HepG2 (cell line): ENCODE data around the gene RHBDL3. TPM values are rescaled to one million over a fixed set of nuclear protein-coding genes. Genes with fewer than 3 reads are reported as not detected.

Source experiments
- ARNT2 ChIP-seq: sonication (generic); formaldehyde crosslinking; IDR thresholded peaks from 2 replicates; pipeline ENCODE4 v1.8.0; 2022; ENCODE audit warnings: mild to moderate bottlenecking, low read depth, missing genetic modification reagents, moderate library complexity
- FOXK1 ChIP-seq: sonication (generic); formaldehyde crosslinking; IDR thresholded peaks from 2 replicates; pipeline ENCODE4 v1.4.0; 2020; ENCODE audit warnings: low read depth, missing genetic modification reagents, borderline replicate concordance
- GTF2F1 ChIP-seq: fragments of 150-350 bp; IDR thresholded peaks from 2 replicates; pipeline ENCODE4 v1.6.1; 2014; ENCODE audit warnings: low read length
- ISL2 ChIP-seq: sonication (generic); formaldehyde crosslinking; IDR thresholded peaks from 2 replicates; pipeline ENCODE4 v1.5.0; 2020; ENCODE audit warnings: missing genetic modification reagents
- JARID2 ChIP-seq: sonication (generic); formaldehyde crosslinking; IDR thresholded peaks from 2 replicates; pipeline ENCODE4 v1.8.1; 2023; ENCODE audit warnings: missing genetic modification reagents, inconsistent platforms; ENCODE audit not compliant: insufficient replicate concordance
- MYPOP ChIP-seq: sonication (generic); formaldehyde crosslinking; IDR thresholded peaks from 2 replicates; pipeline ENCODE4 v1.8.1; 2023; ENCODE audit warnings: mild to moderate bottlenecking, moderate library complexity, missing genetic modification reagents
- REPIN1 ChIP-seq: sonication (generic); formaldehyde crosslinking; IDR thresholded peaks from 2 replicates; pipeline ENCODE4 v1.8.0; 2022; ENCODE audit warnings: missing genetic modification reagents, low read depth, mild to moderate bottlenecking, borderline replicate concordance
- SP2 ChIP-seq: sonication (generic); formaldehyde crosslinking; IDR thresholded peaks from 2 replicates; pipeline ENCODE4 v1.5.1; 2020; ENCODE audit warnings: mild to moderate bottlenecking, missing genetic modification reagents
- SRY ChIP-seq: sonication (generic); formaldehyde crosslinking; IDR thresholded peaks from 2 replicates; pipeline ENCODE4 v1.8.0; 2022; ENCODE audit warnings: mild to moderate bottlenecking, missing genetic modification reagents
- TCF7L2 ChIP-seq: IDR thresholded peaks from 2 replicates; pipeline ENCODE4 v1.6.1; 2011; ENCODE audit warnings: mild to moderate bottlenecking, low read depth, low read length, moderate library complexity
- TEAD2 ChIP-seq: sonication (generic); formaldehyde crosslinking; IDR thresholded peaks from 2 replicates; pipeline ENCODE4 v1.9.0; 2021; ENCODE audit warnings: missing genetic modification reagents
- ZC3H13 ChIP-seq: sonication (generic); formaldehyde crosslinking; IDR thresholded peaks from 2 replicates; pipeline ENCODE4 v1.8.1; 2023; ENCODE audit warnings: mild to moderate bottlenecking, missing genetic modification reagents, moderate library complexity
- ZKSCAN1 ChIP-seq: fragments of 150-350 bp; IDR thresholded peaks from 2 replicates; pipeline ENCODE4 v1.6.1; 2014; ENCODE audit warnings: low read length
- ZKSCAN5 ChIP-seq: sonication (generic); formaldehyde crosslinking; IDR thresholded peaks from 2 replicates; pipeline ENCODE4 v1.5.1; 2020; ENCODE audit warnings: mild to moderate bottlenecking, missing genetic modification reagents
- ZNF124 ChIP-seq: sonication (generic); formaldehyde crosslinking; IDR thresholded peaks from 2 replicates; pipeline ENCODE4 v1.4.0; 2020; ENCODE audit warnings: missing genetic modification reagents
- ZNF501 ChIP-seq: sonication (generic); formaldehyde crosslinking; IDR thresholded peaks from 2 replicates; pipeline ENCODE4 v1.5.1; 2020; ENCODE audit warnings: mild to moderate bottlenecking, moderate library complexity, missing genetic modification reagents
- ZNF589 ChIP-seq: sonication (generic); formaldehyde crosslinking; conservative IDR thresholded peaks from 2 replicates; pipeline ENCODE4 v1.8.0; 2022; ENCODE audit warnings: mild to moderate bottlenecking, moderate library complexity, missing genetic modification reagents
- polyA plus RNA-seq, 8 experiments: library from polyadenylated mRNA; depleted of rRNA in 3 of 8; stranded (reverse) in 7 of 8; unstranded in 1 of 8; fragments of >200 nt; fragmentation: Illumina TruSeq in 4 of 8; extraction: Trizol in 4 of 8; gene quantifications; 2 replicates each; pipeline versions ENCODE4 v1.2.1 to v1.2.3, GENCODE V29; 2011 to 2016; ENCODE audit warnings: low read depth in 4 of 8, missing spikeins in 1 of 8, mixed read lengths in 1 of 8; ENCODE audit not compliant: insufficient read depth in 1 of 8
- total RNA-seq, 5 experiments: library from RNA; depleted of rRNA; stranded (reverse); fragments of >200 nt; fragmentation: Illumina TruSeq; extraction: Trizol; gene quantifications; 2 replicates each; pipeline ENCODE4 v1.2.3, GENCODE V29; 2016; ENCODE audit warnings: low read depth in 1 of 5
- TF ChIP-seq, protein P1 (sequence below): sonication (generic); formaldehyde crosslinking; IDR thresholded peaks from 2 replicates; pipeline ENCODE4 v1.4.0; 2020; ENCODE audit warnings: missing genetic modification reagents, mild to moderate bottlenecking, borderline replicate concordance
- TF ChIP-seq, protein P2 (sequence below): sonication (generic); formaldehyde crosslinking; IDR thresholded peaks from 2 replicates; pipeline ENCODE4 v1.5.0; 2020; ENCODE audit warnings: missing genetic modification reagents
- TF ChIP-seq, protein P3 (sequence below): sonication (generic); formaldehyde crosslinking; IDR thresholded peaks from 2 replicates; pipeline ENCODE4 v1.4.0; 2020; ENCODE audit warnings: mild to moderate bottlenecking, missing genetic modification reagents, borderline replicate concordance
- TF ChIP-seq, protein P4 (sequence below): sonication (generic); formaldehyde crosslinking; IDR thresholded peaks from 2 replicates; pipeline ENCODE4 v1.5.1; 2020; ENCODE audit warnings: mild to moderate bottlenecking, missing genetic modification reagents

The RHBDL3 gene
- total and polyA plus RNA-seq, 2 of the 13 experiments (the other 11 are each of a cell fraction or from before 2014, with no cell fraction given): 0.09 TPM; not detected in 1

DNA sequence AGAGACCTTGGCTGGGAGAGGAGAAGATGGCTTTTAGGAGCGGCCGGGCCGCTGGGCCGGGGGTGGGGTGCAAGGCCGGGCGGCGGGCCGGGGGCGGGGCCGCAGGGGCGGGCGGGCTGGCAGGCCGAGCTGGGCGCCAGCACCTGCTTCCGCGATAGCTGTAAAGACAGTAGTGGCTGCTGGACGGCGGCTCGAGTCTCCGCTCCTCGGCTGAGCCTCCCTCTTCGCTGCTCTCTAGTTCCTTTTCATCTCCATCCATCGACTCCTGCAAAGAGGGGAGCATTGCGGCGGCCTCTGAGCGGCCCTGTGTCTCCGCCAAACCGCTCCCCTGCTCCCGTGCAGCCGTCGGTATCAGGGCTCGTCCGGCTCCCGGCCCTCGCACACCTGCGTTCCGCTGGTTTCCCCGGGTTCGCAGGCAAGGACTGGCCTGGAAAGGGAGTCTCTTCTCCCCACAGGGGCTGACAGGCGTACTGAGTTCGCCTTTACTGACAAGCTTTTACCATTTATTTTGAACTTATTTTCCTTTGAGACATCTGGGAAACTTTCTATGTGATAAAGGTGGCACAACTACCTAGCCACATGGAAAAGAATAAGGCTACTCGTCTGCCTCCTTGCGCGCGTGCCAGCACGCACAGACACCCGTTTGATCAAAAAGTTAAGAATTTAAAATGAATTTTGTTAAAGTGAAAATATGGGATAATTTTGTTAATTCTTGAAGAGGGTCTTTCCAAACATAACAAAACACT lies 76.4 kb downstream of the RHBDL3 start, which contains the start of gene C17orf75 (continued):
- TF ChIP-seq GTF2F1 (0 out of 2 replicates have a peak, but pooled peaks have one; percentile 72), ZKSCAN5 (CRISPR knock-in tag) (peak; percentile 57; the same call in 1 of the 2 replicates), TCF7L2 (no peak), ZKSCAN1 (0 out of 2 replicates have a peak, but pooled peaks have one; percentile 64), ARNT2 (CRISPR knock-in tag) (peak; percentile 85), ZNF124 (peak; percentile 61; the same call in 1 of the 2 replicates), SP2 (peak; percentile 65), JARID2 (CRISPR knock-in tag) (peak; percentile 24), TEAD2 (CRISPR knock-in tag) (0 out of 2 replicates have a peak, but pooled peaks have one; percentile 58), MYPOP (CRISPR knock-in tag) (0 out of 2 replicates have a peak, but pooled peaks have one; percentile 78), ISL2 (peak; percentile 40; the same call in 1 of the 2 replicates), SRY (peak; percentile 74; the same call in 1 of the 2 replicates), ZNF501 (CRISPR knock-in tag) (peak; percentile 69; the same call in 1 of the 2 replicates), FOXK1 (peak; percentile 81; the same call in 1 of the 2 replicates), ZNF589 (CRISPR knock-in tag) (peak; percentile 69; the same call in 1 of the 2 replicates), REPIN1 (CRISPR knock-in tag) (peak; percentile 94), ZC3H13 (CRISPR knock-in tag) (no peak)
- TF ChIP-seq, protein P1, sequence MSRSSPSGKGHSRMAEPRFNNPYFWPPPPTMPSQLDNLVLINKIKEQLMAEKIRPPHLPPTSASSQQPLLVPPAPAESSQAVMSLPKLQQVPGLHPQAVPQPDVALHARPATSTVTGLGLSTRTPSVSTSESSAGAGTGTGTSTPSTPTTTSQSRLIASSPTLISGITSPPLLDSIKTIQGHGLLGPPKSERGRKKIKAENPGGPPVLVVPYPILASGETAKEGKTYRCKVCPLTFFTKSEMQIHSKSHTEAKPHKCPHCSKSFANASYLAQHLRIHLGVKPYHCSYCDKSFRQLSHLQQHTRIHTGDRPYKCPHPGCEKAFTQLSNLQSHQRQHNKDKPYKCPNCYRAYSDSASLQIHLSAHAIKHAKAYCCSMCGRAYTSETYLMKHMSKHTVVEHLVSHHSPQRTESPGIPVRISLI (CRISPR knock-in tag): no peak
- TF ChIP-seq, protein P2, sequence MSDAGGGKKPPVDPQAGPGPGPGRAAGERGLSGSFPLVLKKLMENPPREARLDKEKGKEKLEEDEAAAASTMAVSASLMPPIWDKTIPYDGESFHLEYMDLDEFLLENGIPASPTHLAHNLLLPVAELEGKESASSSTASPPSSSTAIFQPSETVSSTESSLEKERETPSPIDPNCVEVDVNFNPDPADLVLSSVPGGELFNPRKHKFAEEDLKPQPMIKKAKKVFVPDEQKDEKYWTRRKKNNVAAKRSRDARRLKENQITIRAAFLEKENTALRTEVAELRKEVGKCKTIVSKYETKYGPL (CRISPR knock-in tag): no peak; the same call in 1 of the 2 replicates
- TF ChIP-seq, protein P3, sequence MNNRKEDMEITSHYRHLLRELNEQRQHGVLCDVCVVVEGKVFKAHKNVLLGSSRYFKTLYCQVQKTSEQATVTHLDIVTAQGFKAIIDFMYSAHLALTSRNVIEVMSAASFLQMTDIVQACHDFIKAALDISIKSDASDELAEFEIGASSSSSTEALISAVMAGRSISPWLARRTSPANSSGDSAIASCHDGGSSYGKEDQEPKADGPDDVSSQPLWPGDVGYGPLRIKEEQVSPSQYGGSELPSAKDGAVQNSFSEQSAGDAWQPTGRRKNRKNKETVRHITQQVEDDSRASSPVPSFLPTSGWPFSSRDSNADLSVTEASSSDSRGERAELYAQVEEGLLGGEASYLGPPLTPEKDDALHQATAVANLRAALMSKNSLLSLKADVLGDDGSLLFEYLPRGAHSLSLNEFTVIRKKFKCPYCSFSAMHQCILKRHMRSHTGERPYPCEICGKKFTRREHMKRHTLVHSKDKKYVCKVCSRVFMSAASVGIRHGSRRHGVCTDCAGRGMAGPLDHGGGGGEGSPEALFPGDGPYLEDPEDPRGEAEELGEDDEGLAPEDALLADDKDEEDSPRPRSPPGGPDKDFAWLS (CRISPR knock-in tag): no peak
- TF ChIP-seq, protein P4, sequence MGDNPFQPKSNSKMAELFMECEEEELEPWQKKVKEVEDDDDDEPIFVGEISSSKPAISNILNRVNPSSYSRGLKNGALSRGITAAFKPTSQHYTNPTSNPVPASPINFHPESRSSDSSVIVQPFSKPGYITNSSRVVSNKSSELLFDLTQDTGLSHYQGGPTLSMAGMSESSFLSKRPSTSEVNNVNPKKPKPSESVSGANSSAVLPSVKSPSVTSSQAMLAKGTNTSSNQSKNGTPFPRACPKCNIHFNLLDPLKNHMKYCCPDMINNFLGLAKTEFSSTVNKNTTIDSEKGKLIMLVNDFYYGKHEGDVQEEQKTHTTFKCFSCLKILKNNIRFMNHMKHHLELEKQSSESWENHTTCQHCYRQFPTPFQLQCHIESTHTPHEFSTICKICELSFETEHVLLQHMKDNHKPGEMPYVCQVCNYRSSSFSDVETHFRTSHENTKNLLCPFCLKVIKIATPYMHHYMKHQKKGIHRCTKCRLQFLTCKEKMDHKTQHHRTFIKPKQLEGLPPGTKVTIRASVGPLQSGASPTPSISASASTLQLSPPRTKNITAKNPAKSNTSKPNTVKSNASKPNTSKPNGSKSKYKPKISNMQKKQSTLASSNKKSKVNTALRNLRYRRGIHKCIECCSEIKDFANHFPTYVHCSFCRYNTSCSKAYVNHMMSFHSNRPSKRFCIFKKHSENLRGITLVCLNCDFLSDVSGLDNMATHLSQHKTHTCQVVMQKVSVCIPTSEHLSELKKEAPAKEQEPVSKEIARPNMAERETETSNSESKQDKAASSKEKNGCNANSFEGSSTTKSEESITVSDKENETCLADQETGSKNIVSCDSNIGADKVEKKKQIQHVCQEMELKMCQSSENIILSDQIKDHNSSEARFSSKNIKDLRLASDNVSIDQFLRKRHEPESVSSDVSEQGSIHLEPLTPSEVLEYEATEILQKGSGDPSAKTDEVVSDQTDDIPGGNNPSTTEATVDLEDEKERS (CRISPR knock-in tag): 0 out of 2 replicates have a peak, but pooled peaks have one; percentile 43
